ENCODE data around the gene MAP3K13. TPM values are rescaled to one million over a fixed set of nuclear protein-coding genes. Genes with fewer than 3 reads are reported as not detected.
A peak's percentile ranks its signal among the peaks of the same experiment; 100 is the strongest.

The MAP3K13 gene
- total and polyA plus RNA-seq, 11 donors = 4.8 to 18.5 (median 11.0) TPM

- peak overlapping the region in 9 of 12 donors; percentile 13 to 84 (median 60) for H3K27ac ChIP-seq
- intact Hi-C loops (cut with DNase I) = no loop called here
- peak in 3 of 4 donors; percentile 3 to 46 (median 22) for ATAC-seq
- H3K4me3 ChIP-seq = no peak overlapping the region
- no peaks in the 10 kb centered on the region for H3K9me3 ChIP-seq
- H3K36me3 ChIP-seq = no peaks in the 10 kb centered on the region
- peak in 4 of 5 donors; percentile 42 to 75 (median 58) for DNase-seq
- TF ChIP-seq CTCF (IDR thresholded peaks at IDR 0.05) = no peak
- TF ChIP-seq POLR2A (IDR thresholded peaks at IDR 0.05) = no peak
- H3K27me3 ChIP-seq = no peaks in the 10 kb centered on the region
- H3K4me1 ChIP-seq = peaks cover 0 to 21% (median 3%) of the 10 kb centered on the region in 12 donors
- WGBS, 4 donors = 22 to 40% (median 34%) methylated on average over 3 of the region's 3 CpGs
These were observed 140.1 kb downstream of the MAP3K13 start for GRCh38 chr3:185502987-185503386.

- intact Hi-C loops (cut with DNase I) = no loop called here
- DNase-seq = no peak
These were observed 140.6 kb downstream of the MAP3K13 start for GRCh38 chr3:185503521-185503920.

GRCh38 chr3:185504636-185505035 is 141.7 kb downstream of the MAP3K13 start:
- no peaks in the 10 kb centered on the region for H3K27me3 ChIP-seq
- H3K9me3 ChIP-seq = no peaks in the 10 kb centered on the region
- ATAC-seq (no peak), DNase-seq (no peak)
- H3K27ac ChIP-seq = no peak overlapping the region
- WGBS, 4 donors = 71 to 79% (median 73%) methylated on average over 3 of the region's 3 CpGs
- intact Hi-C loops (cut with DNase I) = no loop called here
- H3K4me3 ChIP-seq = no peak overlapping the region
- H3K36me3 ChIP-seq = no peaks in the 10 kb centered on the region
- no peak for TF ChIP-seq CTCF (IDR thresholded peaks at IDR 0.05)
- TF ChIP-seq POLR2A (IDR thresholded peaks at IDR 0.05) = no peak
- peaks cover 0 to 12% (median 0%) of the 10 kb centered on the region in 12 donors for H3K4me1 ChIP-seq

More at GRCh38 chr3:185503521-185503920, 140.6 kb downstream of the MAP3K13 start:
- H3K4me3 ChIP-seq = no peak overlapping the region
- WGBS, 4 donors = 42 to 50% (median 48%) methylated on average over 1 of the region's 1 CpG
- H3K36me3 ChIP-seq = no peaks in the 10 kb centered on the region
- ATAC-seq = no peak
- H3K4me1 ChIP-seq = peaks cover 0 to 17% (median 3%) of the 10 kb centered on the region in 12 donors
- H3K27me3 ChIP-seq = no peaks in the 10 kb centered on the region
- peak overlapping the region in 6 of 12 donors; percentile 18 to 84 (median 60) for H3K27ac ChIP-seq
- no peak for TF ChIP-seq POLR2A (IDR thresholded peaks at IDR 0.05)
- no peak for TF ChIP-seq CTCF (IDR thresholded peaks at IDR 0.05)
- H3K9me3 ChIP-seq = no peaks in the 10 kb centered on the region

GRCh38 chr3:185507883-185508282 is 144.9 kb downstream of the MAP3K13 start:
- intact Hi-C loops (cut with DNase I) = no loop called here
- H3K27ac ChIP-seq = no peak overlapping the region
- H3K9me3 ChIP-seq = no peaks in the 10 kb centered on the region
- H3K4me1 ChIP-seq = peaks cover 0 to 7% (median 0%) of the 10 kb centered on the region in 12 donors
- no peaks in the 10 kb centered on the region for H3K36me3 ChIP-seq
- no peak overlapping the region for H3K4me3 ChIP-seq
- WGBS, 4 donors = 54 to 62% (median 60%) methylated on average over 6 of the region's 6 CpGs
- DNase-seq = no peak
- H3K27me3 ChIP-seq = no peaks in the 10 kb centered on the region
- no peak for ATAC-seq
- no peak for TF ChIP-seq POLR2A (IDR thresholded peaks at IDR 0.05)
- TF ChIP-seq CTCF (IDR thresholded peaks at IDR 0.05) = no peak
